Daoy (cell line): ENCODE results near the gene INO80. TPM values are rescaled to one million over a fixed set of nuclear protein-coding genes. Genes with fewer than 3 reads are reported as not detected.
A peak's percentile ranks its signal among the peaks of the same experiment; 100 is the strongest.
"Not testable (repeated sequence)": the region's sequence is repeated elsewhere in the genome, so short reads cannot be mapped to it uniquely, and the experiment has no call there.

ENCODE experiments used
- DNase-seq: peaks from one replicate; pipeline ENCODE4 v3.0.0-alpha.2; 2015; ENCODE audit warnings: low read depth
- total RNA-seq: library from RNA; depleted of rRNA; stranded (reverse); fragments of >200 nt; shearing (Covaris generic); gene quantifications from 2 replicates; pipeline ENCODE4 v1.2.3, GENCODE V29; 2014

The INO80 gene
- total RNA-seq, 1 experiment from 2014 or later = 19.4 TPM

DNA sequence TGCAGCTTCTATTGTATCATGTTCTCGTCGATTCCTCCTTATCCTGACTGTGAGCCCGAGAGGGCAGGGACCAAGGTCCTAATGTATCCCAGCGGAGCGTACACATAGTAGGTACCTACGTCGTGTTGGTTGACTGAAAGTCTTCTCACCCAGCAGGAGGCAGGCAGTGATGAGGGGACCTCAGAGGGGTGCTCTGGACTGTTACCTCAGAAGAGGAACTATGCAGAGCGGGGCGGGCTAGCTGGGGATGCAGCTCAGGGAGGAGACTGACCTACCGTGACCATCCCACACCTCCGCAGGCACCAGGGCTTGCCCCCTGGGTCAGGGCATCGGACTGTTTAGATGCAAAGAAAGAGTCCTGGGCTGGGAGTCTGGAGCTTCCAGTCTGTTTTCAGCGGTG, 151.4 kb downstream of the INO80 start:
- DNase-seq = no peak

DNA sequence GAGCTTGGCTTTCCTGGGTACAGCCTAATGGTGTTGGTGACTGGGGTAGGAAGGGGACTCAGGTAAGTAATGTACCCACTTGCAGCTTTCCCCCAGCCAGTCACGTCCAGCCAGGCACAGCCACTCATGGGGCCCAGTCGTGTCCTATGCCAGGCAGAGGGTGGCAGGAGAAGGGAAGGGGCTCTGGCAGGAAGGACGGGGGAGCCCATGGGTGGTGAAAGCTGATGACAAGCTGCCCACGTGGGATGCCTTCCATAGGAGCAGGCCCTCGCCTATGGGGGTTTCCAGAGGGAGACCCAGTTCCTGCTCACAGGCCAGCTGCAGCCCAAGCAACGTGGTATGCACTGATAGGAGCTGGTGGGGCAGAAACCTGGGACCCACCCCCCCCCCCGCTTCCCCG, 152.1 kb downstream of the INO80 start:
- no peak for DNase-seq

DNA sequence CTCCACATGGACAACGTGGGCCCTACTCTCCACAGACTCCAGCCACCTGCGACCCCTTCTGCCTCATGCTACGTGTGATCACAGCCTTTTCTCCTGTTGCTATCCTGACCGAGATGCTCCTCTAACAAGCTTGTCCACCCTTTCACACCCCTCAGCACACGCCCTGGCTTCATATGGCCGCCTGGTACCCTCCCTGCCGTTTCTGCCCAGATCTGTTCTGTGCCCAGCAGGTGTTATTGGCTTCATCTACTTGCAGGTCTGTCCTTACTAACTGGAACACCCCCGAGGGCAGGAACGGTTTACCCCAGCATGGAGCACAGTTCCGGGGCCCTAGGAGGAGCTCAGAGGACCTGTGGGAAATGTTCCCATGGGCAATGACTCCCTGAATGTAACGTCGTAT, 152.9 kb downstream of the INO80 start:
- no peak for DNase-seq

DNA sequence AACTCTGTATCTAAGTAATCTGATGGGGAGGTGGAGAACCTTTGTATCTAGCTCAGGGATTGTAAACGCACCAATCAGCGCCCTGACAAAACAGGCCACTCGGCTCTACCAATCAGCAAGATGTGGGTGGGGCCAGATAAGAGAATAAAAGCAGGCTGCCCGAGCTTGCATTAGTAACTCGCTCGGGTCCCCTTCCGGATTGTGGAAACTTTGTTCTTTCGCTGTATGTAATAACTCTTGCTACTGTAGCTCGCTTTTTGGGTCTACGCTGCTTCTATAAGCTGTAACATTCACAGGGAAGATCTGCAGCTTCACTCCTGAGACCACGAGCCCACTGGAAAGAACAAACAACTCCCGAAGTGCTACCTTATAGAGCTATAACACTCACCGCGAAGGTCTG, 153.8 kb downstream of the INO80 start:
- not testable (repeated sequence) for DNase-seq

DNA sequence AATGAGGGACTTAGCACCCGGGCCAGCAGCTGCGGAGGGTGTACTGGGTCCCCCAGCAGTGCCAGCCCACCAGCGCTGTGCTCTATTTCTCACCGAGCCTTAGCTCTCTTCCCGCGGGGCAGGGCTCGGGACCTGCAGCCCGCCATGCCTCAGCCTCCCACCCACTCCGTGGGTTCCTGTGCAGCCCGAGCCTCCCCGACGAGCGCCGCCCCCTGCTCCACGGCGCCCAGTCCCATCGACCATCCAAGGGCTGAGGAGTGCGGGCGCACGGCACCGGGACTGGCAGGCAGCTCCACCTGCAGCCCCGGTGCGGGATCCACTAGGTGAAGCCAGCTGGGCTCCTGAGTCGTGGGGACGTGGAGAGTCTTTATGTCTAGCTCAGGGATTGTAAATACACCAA, 154.3 kb downstream of the INO80 start:
- DNase-seq = not testable (repeated sequence)

DNA sequence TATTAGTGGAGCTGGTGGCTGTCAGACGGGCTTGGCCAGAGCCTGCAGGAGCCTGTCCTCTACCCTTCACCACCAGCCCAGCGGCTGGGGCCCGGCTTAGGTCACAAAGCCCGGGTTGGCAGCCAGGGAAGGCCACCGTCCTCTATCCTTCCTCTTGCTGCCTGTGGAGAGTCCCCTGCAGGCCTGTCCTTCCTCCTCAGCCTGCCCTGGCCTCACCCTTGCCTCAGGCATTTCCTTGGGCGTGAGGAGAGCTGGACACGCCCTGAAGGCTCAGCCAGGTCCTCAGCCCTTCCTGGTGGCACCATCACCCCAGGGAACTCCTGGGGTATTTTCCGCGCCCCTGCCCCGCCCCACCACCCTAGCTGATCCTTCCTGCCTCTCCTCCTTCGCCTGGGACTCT, 155.2 kb downstream of the INO80 start:
- no peak for DNase-seq

DNA sequence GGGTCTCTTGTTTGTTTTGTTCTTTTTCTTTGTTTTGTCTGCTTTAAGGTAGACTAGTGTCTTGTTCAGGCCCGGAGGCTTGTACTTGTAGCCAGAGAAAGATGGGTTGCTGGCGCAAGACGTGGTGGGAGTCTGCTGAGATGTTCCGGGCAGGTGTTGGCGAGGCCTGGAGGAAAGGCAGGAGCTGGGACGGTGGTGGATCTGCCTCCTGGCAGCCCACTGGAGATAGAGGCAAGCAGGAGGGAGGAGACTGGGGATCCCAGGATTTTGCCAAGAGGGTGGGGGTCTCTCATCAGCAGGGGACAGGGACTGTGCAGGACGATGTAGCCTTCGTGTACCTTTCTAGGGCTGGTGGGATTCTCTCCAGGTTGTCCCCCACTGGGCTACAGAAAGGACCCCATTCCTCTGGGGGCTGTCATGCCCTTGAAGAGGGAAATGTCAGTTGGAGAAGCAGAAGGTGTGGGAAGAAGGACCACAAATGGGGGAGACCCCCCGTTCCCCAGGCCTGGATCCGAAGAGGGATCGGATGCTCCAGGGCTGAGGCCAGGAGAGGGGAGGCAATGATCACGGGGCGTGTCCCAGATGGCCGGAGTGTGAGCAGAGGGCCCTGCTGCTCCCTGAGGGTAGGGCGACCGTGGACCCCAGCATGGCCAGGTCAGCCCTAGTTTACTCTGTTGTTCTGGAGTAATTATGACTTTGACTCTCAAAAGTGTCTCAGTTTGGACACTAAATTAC, 155.8 kb downstream of the INO80 start:
- DNase-seq = no peak

DNA sequence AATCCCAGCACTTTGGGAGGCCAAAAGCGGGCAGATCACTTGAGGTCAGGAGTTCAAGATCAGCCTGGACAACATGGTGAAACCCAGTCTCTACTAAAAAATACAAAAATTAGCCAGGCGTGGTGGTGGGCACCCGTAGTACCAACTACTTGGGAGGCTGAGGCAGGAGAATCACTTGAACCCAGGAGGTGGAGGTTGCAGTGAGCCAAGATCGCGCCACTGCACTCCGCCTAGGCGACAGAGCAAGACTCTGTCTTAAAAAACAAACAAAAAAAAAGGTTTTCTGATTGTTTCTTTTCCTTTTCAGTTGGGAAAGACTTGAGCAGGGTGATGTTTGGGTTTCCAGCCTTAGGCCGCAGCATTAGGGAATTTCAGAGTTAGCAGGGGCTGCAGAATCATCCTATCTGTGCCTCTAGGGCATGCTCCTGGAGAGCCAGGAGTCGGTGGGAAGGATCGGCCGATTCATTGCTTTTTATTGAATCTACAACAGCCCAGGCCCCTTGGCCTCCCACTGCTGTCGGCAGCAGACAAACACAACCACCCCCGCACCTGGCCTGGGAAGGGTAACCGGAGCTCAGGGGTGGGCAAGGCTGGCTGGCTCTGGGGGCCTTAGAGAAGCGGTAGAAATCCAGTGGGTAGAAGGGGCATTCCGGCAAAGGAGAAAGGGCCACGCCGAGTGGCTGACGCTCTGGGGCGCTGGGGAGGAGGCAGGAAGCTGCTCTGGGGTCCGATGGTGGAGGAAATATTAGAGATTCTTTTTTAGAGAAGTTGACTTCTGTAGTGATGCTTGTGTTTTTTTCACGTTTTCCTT, 156.5 kb downstream of the INO80 start:
- DNase-seq = no peak

DNA sequence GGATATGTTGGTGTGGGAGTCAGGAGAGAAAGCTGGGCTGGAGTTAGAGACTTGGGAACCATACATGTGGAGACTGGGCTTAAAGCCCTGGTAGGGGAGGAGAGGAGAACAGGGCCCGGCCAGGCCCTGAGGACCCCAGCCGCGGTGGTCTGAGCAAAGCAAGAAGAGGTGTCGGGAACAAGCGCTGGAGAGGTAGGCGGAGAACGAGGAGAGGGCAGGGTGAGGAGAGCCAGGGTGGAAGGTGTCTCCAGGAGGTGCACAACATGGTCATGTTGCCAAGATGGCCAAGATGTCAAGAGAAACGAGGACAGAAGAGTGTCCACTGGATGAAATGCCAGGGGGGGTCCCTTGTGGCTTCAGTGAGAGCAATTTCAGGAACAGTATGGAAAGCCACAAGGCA, 157.4 kb downstream of the INO80 start:
- no peak for DNase-seq

DNA sequence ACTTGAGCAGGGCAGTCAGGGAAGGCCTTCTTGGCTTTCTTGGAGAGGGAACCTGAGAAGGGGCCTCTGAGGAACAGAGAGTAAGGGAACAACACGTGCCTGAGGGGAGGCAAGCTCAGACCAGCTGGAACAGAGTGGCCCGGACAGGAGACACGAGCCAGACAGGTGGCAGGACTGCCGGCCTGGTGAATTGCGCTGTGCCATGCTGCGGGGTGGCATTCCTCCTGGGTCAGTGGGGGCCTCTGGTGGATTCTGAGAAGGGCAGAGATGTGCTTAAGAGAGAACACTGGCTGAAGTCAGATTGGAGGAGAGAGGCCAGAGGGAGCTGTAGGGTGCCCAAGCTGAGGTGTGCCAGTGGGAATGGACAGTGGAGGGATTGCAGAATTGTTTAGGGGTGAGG, 157.9 kb downstream of the INO80 start:
- no peak for DNase-seq

DNA sequence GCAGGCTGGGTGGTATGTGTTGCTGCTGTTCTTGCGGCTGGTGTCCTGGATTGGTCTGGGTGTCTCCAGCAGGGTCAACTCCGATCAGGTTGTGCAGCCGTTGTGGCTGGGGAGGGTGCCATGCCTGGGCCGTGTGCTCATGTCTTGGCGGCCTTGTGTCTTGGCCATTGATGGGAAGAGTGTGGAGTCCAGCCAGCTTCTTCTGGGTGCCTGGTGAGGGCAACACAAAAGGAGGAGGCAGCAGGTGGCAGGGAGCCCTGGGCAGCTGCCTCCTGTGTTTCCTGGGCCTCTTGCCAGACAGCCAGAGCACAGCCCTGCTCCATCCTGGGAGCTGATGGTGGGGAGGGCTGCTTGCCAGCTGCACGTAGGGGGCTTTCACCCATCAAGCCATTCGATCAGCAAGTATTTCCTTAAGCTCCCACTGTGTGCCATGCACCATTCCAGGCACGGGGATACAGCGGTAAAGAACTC, 158.5 kb downstream of the INO80 start:
- DNase-seq = no peak

DNA sequence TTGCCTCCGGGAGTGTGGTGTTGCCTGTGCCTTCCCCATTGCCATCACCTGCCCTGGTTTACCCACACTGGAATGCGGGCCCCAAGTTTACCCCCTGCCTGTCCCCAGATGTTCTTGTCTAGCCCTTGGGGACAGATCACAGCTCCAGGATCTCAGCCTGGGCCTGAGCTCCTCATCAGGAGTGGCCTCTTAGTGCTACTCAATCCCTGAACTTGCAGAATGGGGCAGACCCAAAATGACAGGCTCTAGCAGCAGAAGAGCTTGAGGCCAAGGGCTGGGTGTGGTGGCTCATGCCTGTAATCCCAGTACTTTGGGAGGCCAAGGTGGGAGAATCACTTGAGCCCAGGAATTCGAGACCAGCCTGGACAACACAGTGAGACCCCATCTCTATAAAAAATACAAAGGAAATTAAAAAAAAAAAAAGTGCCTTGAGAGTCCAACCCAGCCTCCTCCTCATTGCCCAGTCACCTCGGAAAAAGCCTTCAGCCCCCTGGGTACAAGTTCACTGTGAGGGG, 159.0 kb downstream of the INO80 start:
- no peak for DNase-seq

DNA sequence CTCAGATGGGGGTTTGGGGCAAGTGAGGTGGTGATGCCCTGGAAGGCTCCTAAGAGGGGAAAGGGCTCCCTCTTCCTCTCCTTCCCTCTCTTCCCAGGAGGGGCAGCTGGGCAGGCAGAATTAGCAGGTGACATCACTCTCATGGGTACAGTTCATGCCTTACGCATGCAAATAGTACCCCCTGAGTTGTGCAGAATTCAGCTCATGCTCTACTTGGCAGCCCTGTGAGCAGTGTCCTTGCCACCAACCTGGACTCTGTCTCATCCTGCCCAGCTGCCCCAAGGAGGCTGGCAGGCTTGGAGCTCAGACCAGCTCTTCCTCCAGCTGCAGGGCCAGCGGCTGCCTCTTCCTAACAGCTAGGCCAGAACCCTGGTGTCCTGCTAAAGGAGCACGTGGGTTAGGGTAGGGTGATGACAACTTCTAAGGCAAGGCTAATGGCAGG, 159.5 kb downstream of the INO80 start:
- no peak for DNase-seq

DNA sequence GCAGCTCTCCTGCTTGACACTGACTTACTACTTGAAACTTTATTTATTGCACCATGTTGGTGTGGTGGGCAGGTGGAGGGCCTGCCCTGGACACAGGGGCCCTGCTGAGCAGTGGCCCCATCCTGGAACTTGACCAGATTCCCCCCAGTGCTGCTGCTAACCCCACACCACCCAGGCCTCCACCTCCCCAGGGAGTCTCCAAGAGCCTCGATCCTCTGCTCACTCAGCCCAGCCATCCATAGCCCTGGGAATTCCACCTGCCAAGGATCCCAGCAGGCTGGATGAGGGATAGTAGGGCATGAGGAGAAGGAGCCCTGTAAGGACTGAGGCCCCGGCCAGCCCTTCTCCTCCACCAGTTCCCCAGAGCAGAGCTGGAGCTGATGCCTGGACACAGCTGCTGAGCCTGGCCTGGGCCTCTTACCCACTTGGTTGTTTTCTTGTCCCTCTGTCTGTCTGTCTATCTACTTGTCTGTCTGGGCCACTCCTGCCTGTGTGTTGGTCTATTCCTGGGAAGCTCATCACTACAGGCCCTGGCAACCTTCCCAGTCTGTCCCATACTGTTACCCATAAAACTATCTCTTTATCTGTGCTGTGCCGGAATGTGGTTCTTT, 160.0 kb downstream of the INO80 start:
- DNase-seq = no peak

DNA sequence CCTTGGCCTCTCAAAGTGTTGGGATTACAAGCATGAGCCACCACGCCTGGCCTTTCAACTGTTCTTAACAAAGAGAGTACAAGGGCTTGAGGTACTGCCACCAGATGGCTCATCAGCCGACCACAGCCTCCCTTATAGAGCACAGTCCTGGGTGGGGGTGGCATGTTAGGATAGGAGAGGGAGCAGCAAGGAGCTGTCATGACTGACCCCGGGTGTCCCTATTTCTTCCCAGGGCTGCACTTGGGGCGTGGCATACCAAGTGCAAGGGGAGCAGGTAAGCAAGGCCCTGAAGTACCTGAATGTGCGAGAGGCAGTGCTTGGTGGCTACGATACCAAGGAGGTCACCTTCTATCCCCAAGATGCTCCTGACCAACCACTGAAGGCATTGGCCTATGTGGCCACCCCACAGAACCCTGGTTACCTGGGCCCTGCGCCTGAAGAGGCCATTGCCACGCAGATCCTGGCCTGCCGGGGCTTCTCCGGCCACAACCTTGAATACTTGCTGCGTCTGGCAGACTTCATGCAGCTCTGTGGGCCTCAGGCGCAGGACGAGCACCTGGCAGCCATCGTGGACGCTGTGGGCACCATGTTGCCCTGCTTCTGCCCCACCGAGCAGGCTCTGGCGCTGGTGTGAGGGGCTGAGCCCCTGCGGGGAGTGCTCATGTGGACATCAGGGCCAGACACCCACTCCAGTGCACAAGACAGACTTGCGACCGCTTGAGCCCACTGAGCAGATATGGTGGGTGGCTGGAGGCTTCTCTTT, 160.8 kb downstream of the INO80 start:
- no peak for DNase-seq

DNA sequence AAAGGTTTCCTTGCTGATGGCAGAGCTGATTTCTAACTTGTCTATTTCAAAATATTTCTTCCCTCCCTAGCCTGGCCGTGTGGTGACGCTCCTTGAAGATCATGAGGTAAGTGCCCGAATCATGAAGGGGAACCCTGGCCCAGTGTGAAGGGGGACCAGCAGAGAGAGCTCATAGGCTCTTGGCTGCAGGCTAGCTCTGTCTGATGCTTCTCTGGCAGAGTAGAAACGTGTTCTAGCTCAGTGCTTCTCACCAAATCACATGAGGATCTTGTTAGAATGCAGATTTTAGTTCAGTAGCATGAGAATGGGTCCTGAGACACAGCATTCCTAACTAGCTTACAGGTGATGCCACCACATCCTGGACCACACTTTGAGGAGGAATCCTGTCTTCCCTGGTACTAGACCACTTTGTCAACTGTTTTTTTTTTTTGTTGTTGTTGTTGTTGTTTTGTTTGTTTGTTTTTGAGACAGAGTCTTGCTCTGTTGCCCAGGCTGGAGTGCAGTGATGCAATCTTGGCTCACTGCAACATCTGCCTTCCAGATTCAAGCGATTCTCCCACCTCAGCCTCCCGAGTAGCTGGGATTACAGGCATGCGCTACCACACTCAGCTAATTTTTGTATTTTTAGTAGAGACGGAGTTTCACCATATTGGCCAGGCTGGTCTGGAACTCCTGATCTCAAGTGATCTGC, 161.8 kb downstream of the INO80 start:
- not testable (repeated sequence) for DNase-seq

DNA sequence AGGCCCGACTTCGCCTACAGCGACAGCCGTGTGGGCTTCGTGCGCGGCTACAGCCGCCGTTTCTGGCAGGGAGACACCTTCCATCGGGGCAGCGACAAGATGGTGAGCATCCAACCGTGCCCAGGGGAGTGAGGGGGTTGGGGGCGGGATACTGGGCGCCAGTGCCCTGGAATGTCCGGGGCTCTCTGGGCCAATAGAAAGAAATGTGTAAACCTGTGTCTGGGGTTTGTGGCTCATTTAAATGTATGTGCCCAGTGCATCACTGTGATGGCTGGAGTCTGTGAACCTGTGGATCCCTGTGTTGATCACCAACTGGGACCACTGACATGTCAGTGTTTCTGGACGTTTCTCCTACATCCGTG, 162.4 kb downstream of the INO80 start:
- no peak for DNase-seq

DNA sequence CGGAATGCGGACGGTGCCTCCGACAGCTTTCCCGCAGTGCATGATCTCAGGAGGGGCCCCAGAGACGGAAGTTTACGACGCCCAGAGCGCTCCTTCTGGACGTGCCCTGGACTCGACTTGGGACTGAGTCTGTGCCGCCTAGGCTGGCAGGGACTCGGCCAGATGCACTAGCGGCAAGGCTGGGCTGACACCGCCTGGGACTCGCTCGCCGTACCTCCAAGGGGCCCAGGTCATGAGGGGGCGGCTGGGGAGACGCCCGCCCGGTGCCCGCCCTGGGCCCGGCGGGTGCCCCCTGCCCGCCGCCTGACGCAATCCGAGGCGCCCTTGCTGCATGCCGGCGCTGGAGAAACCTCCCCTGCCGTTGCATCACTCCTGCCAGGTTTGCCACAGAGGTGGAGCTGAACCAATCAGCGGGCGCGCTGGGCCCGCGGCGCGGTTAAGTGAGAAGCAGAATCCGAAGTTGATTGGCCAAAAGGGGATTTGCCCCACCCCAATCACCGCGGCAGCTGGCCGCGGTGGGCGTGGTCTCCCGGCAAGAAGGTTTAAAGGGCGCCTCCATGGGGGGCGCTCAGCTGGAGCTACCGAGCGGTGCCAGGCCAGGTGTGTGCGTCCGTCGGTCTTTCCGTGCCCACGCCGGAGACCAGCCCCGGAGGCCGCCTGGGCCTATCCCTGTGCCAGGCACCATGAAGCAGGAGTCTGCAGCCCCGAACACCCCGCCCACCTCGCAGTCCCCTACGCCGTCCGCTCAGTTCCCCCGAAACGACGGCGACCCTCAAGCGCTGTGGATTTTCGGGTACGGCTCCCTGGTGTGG, 163.0 kb downstream of the INO80 start, which contains the start of gene CHAC1:
Gene CHAC1 (plus strand): TSS at position 571 of the 812 bp plus-strand sequence. CDS start 113 bp downstream, at position 684.
- DNase-seq = peak; percentile 97

DNA sequence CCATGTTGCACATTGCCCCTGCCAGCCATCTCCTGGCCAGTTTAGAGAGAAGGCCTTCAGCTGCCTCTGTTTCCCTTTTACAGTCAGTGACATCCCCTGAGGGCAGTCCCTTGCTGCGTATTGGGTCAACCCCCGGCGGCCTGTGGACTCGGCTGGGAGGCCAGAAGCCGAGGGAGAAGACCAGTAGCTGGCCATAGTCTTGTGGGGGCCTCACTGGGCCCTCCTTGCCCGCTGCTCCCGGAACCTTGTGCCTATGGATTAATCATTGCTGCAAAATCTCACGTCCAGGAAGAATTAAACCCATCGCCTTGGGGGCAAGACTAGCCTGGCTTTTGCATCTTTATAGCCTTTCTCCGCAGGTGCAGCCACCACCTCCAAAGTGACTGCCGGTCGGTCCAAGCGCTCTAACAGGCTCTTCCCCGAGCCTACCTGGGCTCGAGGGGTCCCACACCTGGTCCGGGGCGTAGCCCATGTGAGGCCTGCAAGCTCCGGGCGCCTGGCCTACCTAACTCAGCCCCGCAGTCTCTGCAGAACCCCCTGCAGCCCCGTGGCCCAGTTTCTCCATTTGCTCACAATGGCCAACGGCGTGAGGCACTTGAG, 163.7 kb downstream of the INO80 start:
- DNase-seq = no peak

DNA sequence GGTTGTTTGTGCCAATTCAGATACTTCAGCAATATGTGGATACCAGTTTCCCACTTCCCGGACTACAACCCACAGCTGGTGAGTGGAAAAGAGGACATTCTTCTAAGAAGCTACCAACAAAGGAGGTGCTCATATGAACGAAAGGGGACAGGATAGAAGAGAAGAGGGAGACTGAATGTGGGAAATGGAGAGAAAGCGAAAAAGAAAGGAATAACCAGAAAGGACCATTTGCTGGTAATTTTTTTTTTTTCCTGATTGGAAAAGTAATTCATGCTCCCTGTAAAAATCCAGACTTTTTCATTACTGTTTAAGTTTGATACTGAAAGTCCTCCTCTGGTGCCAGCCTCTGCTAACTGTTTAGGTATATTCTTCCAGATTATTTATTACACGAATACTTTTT, 164.3 kb downstream of the INO80 start:
- no peak for DNase-seq
